Brain microvascular endothelial cell (primary cell): ENCODE results near the gene COL1A1.

Experiments used
- DNase-seq: peaks from one replicate; pipeline ENCODE4 v3.0.0-alpha.2; 2020
- H3K27ac ChIP-seq: fragments of 250-450 bp; sonication (Bioruptor Pico); 2 replicates; pipeline ENCODE4 v1.5.1; 2020; ENCODE audit warnings: mild to moderate bottlenecking, moderate library complexity
- H3K27me3 ChIP-seq: fragments of 250-450 bp; sonication (Bioruptor Pico); replicated peaks from 2 replicates; pipeline ENCODE4 v1.5.1; 2020; ENCODE audit warnings: mild to moderate bottlenecking
- H3K36me3 ChIP-seq: fragments of 250-450 bp; sonication (Bioruptor Pico); replicated peaks from 2 replicates; pipeline ENCODE4 v1.5.1; 2020; ENCODE audit warnings: mild to moderate bottlenecking
- H3K4me3 ChIP-seq: 2 replicates; pipeline ENCODE4 v1.5.1; 2011; ENCODE audit warnings: low read depth, mild to moderate bottlenecking, control low read depth, low read length, moderate library complexity
- in situ Hi-C: cut with HindIII; loops from 2 replicates; pipeline ENCODE4 v1.10.0; 2017; ENCODE audit warnings: low sequenced_read_pairs, low pct_ligation_motif_present
- TF ChIP-seq, protein P1 (sequence below): IDR thresholded peaks from 2 replicates; pipeline ENCODE4 v1.5.1; 2011; ENCODE audit warnings: low read depth, mild to moderate bottlenecking, moderate library complexity, low read length, control low read depth, inconsistent platforms; ENCODE audit errors: missing control alignments

Gene COL1A1

DNA sequence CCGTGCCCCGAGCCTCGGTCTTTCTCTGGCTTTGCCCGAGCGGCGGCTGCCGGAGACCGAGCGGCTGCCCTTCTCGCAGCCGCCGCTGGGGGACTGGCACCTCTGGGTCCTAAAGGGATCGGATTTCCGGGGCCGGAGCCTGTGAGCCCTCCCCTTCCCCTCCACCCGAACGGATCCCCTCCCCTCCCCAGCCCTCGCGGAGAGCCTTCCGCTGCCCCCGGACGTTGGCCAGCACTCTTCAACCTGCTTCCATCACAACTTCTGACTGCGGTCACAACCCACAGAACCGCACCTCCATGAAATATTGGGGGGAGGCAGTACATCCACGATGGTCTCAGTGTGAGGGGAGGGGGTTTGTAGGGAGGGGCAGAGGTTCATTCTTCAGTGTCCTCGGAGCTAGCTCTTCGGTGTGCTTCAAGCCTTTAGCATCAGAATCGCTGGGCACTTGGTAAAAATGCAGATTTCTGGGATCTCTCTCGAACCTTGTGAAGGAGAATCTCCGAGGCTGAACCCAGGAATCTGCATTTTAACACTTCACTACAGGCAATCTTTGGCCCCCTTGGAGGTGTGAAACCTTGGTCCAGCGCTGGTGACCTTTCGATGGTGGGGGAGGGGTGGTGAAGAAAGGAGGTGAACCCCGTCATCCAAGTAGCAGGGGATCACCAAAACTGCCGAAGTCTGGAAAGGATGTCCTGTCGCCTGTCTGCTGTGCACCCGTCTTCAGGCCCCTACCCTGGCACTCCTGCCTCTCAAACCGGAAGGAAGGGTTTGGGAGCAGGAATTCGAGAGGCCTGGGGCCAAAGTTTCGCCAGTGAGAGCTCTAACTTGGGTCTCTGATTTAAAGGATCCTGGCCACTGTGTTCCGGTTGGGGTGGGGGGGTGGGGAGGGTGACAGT is 50.1 kb downstream of the COL1A1 start:
- Histone ChIP-seq H3K27ac (peak overlapping the region; percentile 63), H3K4me3 (peak overlapping the region; percentile 81), H3K36me3 (no peaks in the 10 kb centered on the region), H3K27me3 (no peaks in the 10 kb centered on the region)
- in situ Hi-C loops: no loop called here
- peak; percentile 81 for DNase-seq
- TF ChIP-seq, protein P1, sequence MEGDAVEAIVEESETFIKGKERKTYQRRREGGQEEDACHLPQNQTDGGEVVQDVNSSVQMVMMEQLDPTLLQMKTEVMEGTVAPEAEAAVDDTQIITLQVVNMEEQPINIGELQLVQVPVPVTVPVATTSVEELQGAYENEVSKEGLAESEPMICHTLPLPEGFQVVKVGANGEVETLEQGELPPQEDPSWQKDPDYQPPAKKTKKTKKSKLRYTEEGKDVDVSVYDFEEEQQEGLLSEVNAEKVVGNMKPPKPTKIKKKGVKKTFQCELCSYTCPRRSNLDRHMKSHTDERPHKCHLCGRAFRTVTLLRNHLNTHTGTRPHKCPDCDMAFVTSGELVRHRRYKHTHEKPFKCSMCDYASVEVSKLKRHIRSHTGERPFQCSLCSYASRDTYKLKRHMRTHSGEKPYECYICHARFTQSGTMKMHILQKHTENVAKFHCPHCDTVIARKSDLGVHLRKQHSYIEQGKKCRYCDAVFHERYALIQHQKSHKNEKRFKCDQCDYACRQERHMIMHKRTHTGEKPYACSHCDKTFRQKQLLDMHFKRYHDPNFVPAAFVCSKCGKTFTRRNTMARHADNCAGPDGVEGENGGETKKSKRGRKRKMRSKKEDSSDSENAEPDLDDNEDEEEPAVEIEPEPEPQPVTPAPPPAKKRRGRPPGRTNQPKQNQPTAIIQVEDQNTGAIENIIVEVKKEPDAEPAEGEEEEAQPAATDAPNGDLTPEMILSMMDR: peak; percentile 81

DNA sequence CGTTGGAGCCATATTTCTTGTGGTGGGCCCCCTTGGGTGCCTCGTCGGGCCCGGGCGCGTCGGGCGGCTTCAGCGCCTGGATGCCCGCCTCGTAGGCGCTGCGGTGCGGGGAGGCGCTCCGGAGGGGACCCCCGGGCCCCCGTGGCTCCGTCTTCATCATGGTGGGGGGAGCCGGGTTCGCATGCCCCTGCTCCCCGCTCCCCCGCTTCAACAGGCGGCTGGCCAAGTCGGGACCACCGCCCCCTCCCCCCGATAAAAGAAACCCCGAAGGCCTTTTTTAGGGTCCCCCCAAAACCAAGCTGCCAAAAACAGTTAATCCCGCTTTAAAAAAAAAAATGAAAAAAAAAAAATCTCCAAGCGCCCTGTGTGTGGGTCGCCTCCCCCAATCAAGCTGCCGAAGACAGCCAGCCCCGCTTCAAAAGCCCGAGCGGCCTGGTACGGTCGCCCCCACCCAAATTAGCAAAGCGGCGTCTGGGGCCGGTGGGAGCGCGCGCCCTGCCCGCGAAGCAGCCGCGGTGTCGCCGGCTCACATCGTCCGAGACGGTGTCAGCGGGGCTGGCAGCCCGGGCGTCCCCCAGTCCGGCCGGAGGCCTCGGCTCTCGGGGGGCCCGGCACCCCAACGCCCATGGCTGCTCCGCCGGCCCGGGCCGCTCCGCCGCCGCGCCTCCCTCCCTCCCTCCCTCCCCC is 50.9 kb downstream of the COL1A1 start, which contains the start of gene PPP1R9B:
Gene PPP1R9B, minus strand, starts transcription at position 324 of the 687 bp plus-strand sequence. Its CDS starts 164 bp downstream, at position 160.
- peaks cover 2% of the 10 kb centered on the region for H3K36me3 ChIP-seq
- H3K27me3 ChIP-seq: no peaks in the 10 kb centered on the region
- peak within 1 kb of the TSS; percentile 63 for H3K27ac ChIP-seq
- DNase-seq: no peak
- in situ Hi-C loops: no loop called here
- TF ChIP-seq, protein P1: no peak
- H3K4me3 ChIP-seq: peak within 1 kb of the TSS; percentile 81

DNA sequence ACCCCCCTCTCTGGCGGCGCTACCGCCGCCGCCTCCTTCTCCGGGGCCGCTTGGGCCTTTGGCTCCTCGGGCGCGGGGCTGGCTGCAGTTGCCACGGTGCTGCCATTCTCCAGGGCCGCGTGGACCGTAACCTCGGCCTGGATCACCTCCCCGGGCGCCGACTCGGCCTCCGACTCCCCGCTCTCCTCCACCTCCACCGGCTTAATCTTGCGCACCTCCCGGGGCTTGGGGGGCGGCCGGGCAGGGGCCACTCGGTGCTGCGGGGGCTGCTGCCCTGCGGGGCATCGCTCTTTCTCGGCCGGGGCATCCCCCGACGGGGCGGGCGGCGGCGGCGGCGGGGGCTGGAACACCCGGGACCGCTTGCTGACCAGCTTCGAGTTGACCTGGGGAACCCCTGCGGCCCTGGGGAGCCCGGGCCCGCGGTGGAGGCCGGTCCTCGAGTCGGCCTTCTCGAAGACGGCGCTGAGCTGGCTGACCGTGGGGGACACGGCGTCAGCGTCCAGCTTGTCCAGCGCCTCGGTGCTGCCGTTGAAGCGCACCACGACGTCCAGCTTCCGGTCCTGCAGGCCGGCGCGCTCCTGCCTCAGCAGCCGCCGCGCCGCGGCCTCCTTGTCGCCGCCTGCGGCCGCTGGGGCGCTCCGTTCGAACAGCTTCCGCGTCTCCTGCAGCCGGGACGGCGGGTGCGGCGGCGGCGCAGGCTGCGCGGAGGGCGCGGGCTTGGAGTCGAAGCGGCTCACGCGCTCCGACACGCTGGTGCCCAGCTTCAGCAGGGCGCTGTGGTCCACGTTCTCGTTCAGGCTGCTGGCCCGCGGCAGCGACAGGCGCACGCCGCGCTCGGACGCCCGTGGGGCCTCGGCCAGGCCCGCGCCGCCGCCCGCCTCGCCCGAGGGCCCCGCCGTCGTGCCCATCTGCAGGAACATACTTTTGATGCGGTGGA is 51.7 kb downstream of the COL1A1 start:
- Histone ChIP-seq H3K27ac (peak overlapping the region; percentile 37), H3K4me3 (peak overlapping the region; percentile 81), H3K36me3 (peaks cover 4% of the 10 kb centered on the region), H3K27me3 (no peaks in the 10 kb centered on the region)
- TF ChIP-seq, protein P1: peak; percentile 1
- in situ Hi-C loops: no loop called here
- no peak for DNase-seq

DNA sequence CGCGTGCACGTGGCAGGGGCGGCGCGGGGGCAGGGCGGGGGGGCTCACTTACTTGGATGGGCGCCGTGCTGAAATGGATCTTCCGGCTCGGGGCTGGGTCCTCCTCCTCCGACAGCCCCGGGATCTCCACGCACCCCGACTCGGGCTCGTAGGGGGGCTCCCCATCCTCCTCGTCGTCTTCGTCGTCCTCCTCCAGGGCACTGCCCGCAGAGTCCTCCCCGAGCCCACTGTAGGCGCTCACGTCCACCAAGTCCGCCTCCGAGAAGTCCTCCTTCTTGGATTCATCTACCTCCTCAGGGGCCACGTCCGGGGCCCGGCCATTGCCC is 52.4 kb downstream of the COL1A1 start:
- TF ChIP-seq, protein P1: no peak
- in situ Hi-C loops: no loop called here
- peaks cover 11% of the 10 kb centered on the region for H3K36me3 ChIP-seq
- H3K27me3 ChIP-seq: no peaks in the 10 kb centered on the region
- peak overlapping the region; percentile 37 for H3K27ac ChIP-seq
- H3K4me3 ChIP-seq: peak overlapping the region; percentile 81
- DNase-seq: no peak

DNA sequence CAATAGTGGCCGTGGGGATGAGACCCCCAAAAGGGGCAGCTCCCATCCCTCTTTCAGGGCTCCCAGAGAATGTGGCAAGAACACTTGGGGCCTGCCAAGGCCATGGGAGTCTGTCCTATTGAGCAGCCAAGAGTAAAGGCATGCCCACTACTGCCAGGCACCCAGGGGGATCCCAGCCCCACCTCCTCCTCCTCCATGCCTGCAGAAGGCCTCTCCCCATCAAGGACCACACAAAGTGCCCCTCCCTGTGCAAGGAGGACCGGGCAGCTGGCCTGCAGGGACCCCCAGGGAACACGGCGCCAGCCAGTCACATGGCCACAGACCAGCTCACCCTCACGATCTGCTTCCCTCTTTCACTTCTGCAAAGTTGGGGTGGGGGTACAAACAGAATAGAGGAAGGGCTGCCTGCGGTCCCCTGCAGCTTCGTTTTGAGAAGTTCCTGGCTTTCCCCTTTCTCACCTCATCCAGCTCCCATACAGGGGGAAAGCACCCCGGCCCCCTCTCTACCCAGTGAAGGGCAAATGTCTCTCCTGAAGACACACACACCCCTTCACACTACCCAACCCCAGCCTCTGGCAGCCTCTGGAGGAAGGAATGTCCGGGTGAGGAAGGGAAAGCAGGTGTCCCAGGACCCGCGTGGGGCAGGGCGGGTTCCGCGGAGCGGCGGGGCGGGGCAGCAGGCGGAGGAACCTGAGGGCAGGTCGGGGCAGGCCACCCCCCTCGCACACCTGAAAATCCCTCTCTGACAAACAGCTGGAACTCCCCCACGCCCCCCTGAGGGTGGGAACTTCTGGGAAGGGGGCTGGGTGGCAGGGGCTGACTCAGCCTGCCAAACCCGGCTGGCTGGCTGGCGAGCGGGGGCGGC is 53.0 kb downstream of the COL1A1 start:
- no peaks in the 10 kb centered on the region for H3K27me3 ChIP-seq
- no peak for DNase-seq
- peak overlapping the region; percentile 2 for H3K27ac ChIP-seq
- TF ChIP-seq, protein P1: peak; percentile 45
- peaks cover 17% of the 10 kb centered on the region for H3K36me3 ChIP-seq
- in situ Hi-C loops: no loop called here
- peak overlapping the region; percentile 81 for H3K4me3 ChIP-seq
